Erythroblast (primary cell): ENCODE data around the gene CCDC87.

Experiments used
- GATA1 ChIP-seq: IDR thresholded peaks from 2 replicates; pipeline ENCODE4 v1.6.1; 2011; ENCODE audit warnings: low read depth, mild to moderate bottlenecking, control low read depth, low read length, moderate library complexity
- POLR2A ChIP-seq: IDR thresholded peaks from 2 replicates; pipeline ENCODE4 v1.6.1; 2011; ENCODE audit warnings: mild to moderate bottlenecking, low read length

DNA sequence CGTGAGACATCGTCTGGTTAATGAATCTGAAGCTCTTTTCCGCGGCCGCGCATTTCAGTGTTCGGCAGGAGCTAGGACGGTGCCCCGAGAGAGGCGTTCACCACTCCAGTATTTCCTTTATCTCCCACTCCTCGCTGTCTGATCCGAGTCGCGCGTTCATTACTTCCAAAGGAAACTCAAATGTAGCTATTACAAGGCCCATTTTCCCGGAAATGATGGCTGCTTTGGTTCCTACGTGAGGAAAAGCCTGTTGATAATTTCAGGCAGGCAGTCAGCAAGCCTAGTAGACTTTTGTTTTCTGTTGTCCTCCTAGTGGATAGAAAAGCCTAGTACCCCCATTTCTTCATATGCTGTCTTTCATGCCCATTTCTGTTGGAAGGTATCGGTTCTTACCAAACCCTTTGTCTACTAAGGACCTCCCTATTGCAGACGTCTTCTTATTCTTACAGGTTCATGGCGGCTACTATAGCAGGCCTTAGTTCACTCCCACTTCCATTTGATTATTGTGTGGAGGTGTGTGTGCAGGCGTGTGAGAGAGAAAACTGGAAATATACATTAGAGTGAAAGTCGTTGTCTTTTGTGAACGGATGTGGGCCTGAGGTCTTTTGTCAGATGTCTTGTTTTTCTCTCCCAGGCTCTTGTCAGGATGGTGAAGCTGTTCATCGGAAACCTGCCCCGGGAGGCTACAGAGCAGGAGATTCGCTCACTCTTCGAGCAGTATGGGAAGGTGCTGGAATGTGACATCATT lies 46.4 kb upstream of the CCDC87 start:
- TF ChIP-seq POLR2A (no peak), GATA1 (no peak)
